GM18867 (cell line): ENCODE results near the gene CTSA.
A peak's percentile ranks its signal among the peaks of the same experiment; 100 is the strongest.
"Not testable (repeated sequence)": the region's sequence is repeated elsewhere in the genome, so short reads cannot be mapped to it uniquely, and the experiment has no call there.

ENCODE experiments used
- ATAC-seq: cut with Tn5 transposase; IDR thresholded peaks from one replicate; pipeline ENCODE4 v1.9.1; 2021; ENCODE audit warnings: mild to moderate bottlenecking, moderate library complexity; ENCODE audit not compliant: unreplicated experiment

The CTSA gene

GRCh38 chr20:45911486-45912343 is 20.6 kb downstream of the CTSA start, which contains the start of gene PLTP:
PLTP (minus strand) TSS chr20:45912155; CDS start chr20:45911452, 703 bp downstream.
- no peak for ATAC-seq

DNA sequence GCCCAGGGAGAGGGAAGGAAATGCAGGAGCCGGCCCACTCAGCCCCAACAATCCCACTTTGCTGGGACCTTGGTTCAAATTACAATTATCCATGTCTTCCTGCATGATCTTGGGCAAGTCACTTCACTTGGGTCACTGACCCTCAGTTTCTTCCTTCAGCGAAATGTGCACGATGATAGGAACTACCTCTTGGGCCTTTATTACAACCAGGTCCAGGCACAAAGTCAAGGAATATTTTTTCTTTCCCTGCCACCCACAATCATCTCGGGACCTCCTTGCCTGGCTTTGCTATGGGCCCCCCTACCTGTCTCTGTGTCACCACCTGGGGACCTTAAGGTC is 21.2 kb downstream of the CTSA start:
- ATAC-seq: no peak

DNA sequence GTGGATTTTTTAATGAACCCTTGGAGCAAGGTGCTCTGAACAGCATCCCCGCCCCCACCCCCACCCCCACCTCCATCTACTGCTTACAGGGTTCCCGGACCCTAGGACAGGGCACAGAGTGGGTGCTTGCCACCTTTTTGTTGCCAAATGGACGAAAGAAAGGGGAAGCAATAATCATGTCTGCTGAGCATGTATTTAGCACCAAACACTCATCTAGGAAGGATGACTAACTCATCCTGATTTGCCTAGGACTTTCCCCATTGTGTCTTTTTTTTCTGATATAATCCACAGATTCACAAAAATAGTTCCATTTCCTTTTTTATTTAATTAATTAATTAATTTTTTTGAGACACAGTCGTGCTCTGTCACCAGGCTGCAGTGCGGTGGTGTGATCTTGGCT is 22.0 kb downstream of the CTSA start:
- no peak for ATAC-seq

- no peak for ATAC-seq
Measured at GRCh38 chr20:45917790-45918141, 26.6 kb downstream of the CTSA start.

- ATAC-seq: no peak
Measured at GRCh38 chr20:45918182-45918737, 27.1 kb downstream of the CTSA start.

DNA sequence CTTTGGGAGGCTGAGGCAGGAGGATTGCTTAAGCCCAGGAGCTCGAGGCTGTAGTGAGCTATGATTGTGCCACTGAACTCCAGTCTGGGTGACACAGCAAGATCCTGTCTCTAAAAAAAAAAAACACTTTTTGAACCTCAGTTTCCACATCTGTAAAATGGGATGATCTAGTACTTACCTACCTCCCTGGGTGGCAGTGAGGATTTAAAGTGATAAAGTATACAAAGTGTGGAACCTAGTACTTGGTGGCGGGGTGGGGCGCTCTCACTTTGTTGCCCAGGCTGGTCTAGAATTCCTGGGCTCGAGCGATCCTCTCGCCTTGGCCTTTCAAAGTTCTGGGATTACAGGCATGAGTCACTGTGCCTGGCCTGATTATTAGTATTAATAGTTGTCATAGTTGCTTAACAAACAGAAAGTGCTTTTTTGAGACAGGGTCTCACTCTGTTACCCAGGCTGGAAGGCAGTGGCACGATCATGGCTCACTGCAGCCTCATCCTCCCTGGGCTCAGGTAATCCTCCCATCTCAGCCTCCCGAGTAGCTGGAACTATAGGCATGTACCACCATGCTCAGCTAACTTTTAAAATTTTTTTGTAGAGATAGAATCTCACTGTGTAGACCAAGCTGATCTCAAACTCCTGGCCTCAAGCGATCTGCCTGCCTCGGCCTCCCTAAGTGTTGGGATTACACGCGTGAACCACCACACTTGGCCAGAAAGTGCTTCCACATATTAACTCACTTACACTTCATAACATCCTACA is 27.8 kb downstream of the CTSA start:
- ATAC-seq: no peak

DNA sequence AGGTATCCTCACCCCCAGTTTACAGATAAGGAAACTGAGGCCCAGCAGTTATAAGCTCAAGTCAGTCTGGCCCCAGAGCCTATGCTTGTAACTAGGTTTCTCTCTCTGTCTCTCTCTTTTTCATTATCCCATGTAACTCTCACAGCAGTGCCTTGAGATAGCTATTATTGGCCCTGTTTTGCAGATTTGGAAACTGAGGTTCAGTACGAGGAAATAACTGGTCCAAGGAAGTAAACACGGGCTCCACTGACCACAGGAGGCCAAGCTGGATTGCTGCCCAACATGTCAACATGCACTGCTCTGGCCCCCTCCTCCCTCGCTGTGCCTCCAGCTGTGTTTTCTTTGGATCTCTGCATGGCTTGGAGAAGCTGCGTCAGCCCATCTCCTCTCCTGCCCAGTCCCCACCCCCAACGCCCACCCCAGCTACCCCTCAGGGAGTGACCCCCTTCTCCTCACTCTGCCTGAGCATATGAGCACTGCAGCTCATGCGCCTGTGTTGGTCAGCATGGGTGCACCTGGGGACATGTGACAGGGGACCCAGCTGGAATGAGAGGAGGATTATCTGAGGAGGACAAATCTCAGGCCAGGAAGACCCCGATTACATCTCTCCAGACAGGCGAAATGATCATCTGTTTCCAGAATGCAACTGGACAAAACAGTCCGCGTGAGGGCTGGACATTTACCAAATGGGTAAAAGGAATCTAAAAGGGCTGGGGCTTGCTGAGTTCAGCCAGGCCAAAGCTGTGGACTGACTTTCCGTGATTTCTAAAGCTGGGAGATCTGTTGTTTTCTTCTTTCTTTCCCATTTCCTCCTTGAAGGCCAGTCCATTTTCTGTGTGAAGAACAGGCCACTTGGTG is 28.6 kb downstream of the CTSA start:
- ATAC-seq: no peak

DNA sequence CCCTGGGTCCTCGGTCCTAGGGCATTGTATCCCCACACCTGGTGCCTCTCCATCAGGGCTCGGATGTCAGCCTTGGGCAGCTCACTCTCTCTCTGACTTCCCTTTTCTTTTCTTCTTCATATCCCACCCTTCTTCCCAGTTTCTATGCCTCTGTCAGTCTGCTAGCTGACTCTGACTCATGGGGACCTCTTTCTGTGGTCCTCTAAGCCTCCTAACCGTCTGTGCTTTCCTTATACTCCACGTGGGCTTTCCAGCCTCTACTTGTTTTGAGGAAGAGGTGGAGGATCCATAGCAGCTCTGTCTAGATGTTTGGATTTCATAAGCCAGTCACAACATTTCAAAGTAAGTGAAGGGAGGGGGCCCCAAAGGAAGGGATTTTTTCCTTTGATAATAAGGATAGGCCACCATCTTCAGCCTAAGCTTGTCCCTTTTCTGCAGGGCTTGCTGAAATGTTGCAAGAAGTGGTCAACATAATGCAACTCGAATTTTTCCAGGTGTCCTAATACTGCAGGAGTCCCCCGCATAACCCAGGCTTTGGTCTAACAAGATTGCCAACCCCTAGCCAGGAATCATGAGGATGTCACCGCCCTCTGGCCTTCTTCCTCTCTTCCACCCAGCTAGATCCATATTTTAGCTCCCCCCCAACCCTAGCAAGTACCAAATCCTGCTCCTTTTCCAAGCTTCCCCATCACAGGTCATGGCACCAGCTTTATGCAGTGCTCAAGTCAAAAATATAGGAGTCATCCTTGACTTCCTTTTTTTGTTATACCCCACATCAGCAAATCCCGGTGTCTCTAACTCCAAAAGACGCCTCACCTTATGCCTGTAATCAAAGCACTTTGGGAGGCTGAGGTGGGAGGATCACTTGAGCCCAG is 29.6 kb downstream of the CTSA start:
- no peak for ATAC-seq

DNA sequence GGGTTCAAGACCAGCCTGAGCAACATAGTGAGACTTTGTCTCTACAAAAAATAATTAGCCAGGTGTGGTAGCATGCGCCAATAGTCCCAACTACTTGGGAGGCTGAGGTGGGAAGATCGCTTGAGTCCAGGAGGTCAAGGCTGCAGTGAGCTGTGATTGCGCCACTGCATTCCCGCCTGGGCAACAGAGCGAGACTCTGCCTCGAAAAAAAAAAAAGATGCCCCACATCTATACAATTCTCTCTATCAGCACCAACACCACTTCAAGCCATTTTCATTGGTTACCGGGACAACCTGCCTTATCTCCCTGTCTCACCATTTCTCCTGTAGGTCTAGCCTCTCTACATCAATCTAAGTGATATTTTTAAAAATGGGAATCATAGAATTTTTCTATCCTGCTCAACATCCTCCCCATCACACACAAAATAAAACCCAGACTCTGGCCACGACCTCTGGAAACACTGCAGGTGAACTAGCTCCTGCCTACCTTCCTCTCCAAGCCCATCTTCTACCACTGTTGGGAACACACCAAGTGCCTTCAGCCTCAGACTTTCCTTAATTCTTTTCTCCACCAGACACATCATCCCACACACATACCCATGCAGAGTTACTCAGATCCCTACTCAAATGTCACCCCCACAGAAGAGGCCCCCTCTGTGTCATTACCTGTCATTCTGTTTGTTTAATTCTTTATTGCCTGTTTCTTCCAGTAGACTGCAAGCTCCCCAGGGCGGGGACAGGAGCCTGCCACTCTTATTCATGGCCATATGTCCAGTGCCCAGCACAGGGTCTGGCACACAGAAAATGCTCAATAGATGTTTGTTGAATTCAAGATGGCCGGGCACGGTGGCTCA is 30.4 kb downstream of the CTSA start:
- no peak for ATAC-seq

GRCh38 chr20:45924391-45925261 is 33.5 kb downstream of the CTSA start:
- no peak for ATAC-seq

- ATAC-seq: no peak
Measured at GRCh38 chr20:45925821-45926506, 34.8 kb downstream of the CTSA start.

- no peak for ATAC-seq
Measured at GRCh38 chr20:45926731-45927070, 35.6 kb downstream of the CTSA start.

DNA sequence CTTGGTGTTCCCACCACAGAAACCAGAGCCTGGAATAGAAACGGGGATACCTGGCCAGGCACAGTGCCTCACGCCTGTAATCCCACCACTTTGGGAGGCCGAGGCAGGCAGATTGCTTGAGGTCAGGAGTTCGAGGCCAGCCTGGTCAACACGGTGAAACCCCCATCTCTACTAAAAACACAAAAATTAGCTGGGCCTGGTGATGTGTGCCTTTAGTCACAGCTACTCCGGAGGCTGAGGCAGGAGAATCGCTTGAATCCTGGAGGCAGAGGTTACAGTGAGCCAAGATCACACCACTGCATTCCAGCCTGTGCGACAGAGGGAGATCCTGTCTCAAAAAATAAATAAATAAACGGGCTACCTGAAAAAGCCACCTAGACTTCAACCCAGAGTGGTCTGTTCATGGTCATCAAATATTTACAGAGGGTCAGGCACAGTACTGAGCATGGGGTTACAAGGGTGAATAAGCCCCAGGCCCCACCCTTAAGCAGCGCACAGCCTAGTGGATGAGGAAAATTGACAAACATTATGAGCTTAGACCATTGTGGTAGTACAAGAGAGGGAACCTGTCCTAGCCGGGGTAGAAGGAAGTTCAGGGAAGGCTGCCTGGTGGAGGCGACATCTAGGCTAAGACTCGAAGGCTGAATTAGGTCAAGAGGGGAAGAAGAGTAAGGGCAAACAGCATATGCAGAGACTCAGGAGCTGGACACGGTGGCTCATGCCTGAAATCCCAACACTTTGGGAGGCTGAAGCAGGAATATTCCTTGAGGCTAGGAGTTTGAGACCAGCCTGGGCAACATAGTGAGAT is 36.1 kb downstream of the CTSA start:
- ATAC-seq: no peak

GRCh38 chr20:45931680-45932079 is 40.5 kb downstream of the CTSA start:
- ATAC-seq: not testable (repeated sequence)

DNA sequence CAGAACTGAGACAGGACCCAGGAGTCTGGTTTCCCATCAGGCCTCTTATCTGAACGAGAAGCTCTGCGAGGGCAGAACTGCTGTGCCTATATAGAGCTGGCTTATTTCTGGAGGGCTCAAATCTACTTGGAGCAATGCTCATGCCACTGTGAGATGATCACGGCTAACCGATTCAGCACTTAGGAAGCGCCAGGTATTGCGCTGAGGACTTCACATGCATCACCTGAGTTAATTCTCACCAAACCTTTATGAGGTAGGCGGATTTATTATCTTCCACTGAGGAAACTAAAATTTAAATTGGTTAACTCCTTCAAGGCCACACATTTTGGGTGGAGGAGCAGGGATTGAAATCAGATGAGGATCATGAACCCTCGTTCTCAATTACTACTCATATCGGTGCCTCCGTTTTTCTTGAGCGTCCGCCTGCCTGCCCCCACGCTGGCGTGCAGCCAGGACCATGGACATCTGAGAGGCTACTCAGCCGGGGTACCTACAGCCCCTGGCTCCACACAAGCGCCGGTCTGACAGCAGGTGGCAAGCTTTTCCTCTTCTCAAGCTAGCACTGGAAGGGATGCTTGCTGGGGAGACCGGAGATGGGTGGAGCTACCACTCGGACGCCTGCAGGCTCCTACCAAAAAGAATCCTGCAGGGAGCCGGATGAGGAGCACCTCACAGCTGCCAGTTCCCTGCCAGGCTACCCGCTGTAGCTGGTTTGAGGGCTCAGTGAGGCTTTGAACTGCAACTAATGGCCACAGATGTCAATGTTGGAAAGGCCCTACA is 42.3 kb downstream of the CTSA start:
- no peak for ATAC-seq

DNA sequence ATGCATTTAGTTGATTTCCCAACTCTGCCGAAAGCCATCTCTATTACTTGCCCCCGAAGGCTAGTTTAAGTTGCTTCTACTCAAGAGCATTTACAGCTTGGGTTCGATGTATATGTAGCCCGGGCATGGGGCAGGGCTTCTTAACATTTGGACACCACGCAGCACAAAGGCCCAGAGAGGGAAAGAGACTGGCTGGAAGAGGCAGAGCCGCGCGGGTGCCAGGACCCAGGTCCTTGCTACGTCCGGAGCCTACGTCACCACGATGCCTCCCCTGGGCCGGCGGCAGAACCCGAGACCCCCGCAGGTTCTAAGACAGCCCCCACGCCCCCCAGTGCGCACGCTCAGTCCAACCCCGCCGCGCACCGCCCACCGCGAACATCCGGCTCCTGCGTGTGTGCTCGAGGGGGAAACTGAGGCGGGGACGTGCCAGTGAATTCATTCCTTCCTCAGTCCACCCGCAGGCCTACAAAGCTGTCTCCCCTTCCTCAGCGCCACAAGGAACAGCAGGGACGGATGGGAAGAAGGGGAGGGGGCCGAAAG is 43.0 kb downstream of the CTSA start:
- peak; percentile 15 for ATAC-seq
